ENCODE results near the gene NIPAL3.
"Not testable (repeated sequence)": the region's sequence is repeated elsewhere in the genome, so short reads cannot be mapped to it uniquely, and the experiment has no call there.

Gene NIPAL3

DNA sequence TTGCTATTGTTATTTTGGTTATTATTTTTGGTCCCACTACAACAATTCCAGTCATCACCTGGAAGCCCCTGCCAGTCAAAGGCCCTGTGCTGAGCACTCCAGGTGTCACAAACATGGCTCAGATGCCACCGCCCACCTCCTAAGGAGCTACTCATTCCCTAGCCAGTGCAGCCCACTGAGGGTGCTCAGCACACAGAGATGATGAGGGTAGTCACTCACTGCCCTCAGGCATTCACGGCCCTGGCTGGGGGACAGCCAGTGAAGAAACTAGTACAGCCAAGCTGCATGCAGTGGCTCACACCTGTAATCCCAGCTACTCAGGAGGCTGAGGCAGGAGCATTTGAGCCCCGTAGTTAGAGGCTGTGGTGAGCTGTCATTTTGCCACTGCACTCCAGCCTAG, 42.3 kb downstream of the NIPAL3 start:
- no peak for DNase-seq (ENCODE audit: low read depth in 2 of 2)

DNA sequence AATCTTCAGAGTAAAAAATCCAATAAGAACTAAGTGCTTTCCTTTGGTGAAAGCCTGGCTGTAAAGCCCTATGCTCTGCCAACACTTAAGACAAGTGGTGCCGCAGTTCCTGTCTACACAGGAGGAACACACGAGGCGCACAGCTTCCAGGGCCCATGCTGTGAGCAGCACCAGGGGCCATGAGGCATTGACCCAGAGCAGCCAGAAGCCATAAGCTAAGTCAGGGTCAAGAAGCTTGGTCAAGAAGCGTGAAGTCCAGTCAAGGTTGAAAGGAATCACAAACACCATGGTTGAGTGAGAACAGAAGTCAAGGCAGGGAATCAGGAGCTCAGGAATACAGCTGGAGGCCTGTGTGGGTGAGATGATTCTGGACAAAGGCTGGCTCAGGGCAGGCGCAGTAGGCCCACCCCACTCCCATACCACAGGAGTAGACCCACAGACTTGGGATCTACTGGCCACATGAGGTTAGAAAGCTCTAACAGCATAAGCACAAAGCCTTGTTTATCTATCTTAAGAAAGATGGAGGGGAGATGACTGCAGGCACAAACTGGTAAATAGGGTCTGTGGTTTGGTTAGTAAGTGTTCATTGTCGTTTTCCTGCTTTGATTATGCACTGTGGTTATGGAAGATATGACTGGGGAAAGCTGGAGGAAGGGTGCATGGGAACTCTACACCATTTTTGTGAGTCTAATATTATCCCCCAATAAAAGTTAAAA, 44.1 kb downstream of the NIPAL3 start:
- DNase-seq (ENCODE audit: low read depth in 2 of 2) = no peak

DNA sequence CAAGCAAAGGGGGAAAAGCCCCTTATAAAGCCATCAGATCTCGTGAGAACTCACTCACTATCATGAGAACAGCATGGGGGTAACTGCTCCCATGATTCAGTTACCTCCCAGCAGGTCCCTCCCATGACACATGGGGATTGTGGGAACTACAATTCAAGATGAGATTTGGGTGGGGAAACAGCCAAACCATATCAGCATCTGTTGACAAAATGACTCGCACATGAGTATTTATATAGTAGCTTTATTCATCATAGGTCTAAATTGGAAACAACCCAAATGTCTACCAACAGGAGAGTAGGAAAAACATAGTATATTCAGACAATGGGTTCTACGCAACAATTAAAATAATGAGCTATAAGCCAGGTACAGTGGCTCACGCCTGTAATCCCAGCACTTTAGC, 46.5 kb downstream of the NIPAL3 start:
- not testable (repeated sequence) for DNase-seq (ENCODE audit: low read depth in 2 of 2)

DNA sequence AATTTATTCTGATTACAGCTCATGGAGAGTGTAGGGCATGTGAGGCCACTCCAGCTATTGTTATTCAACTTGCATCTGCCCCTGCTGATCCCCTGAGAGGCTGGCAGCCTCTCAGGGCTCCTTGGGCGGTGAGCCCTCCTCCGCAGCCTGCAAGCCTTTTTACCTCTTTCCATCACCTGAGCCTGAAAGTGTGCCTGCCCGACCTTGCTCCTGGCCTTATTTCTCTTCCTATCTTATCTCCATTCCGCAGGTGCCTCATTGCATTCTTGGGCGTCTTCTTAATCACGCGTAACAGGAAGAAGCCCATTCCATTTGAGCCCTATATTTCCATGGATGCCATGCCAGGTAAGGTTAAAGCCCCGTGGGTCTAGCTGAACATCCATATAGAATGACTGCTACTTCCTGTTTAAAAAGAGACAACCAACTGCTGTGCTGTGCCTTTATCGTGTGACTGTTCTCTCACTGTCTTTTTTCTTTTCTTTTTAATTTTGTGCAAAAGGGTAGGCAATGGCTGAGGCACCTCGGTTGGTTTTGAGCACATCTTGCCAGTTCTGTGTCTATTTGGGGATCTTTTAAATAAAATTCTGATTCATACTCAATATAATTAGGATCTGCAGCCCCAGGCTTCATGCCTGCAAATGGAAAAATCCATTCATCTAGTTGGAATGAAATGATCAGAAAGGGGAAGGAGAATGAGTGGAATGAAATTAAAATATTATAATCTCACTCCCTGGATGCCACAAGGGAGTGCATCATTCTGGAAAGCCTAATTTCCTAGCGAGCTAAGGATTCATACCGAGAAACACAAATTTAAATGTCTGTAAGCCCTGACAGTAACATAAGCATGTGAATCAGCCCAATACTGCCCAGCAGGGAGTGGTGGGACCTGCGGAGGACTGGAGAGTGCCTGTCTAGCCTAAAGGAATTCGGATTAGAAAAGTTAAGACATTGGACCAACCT, 48.5 kb downstream of the NIPAL3 start:
- no peak for DNase-seq (ENCODE audit: low read depth in 2 of 2)

DNA sequence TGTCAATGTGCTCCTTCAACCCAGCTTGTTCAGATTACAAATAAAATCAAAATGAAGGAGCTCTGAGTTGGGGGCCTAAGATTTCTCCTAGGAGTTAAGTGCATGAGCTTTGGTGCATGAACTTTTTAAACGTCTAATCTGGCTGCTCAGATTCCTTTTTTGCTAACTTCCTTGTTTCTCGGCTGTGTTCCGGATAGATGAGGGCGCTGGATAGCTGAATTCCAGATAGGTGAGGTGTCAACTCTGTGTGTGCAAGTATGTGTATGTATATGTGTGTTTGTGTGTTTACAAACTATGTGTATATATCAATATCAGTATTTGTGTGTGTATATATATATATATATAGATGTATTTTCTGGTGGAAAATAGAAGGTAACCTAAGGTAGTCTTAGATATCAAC, 49.5 kb downstream of the NIPAL3 start:
- no peak for DNase-seq (ENCODE audit: low read depth in 2 of 2)

DNA sequence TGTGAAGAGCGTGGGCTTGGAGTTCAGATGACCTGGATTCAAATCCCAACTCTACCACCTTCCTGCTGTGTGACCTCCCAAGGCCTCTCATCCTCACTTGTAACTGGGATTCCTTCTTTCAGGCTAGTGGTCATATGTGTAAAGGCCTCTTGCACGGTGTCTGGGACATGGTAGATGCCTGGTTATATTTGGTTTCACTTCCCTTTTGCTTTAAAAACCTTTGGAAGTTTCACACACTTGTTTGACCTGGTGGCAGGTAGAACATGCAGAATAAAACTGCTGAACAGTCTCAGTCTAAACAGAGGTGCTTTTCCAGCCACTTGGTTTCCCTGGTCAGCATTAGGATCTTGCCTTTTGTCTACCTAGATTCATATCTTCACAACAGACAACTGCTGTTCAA, 50.0 kb downstream of the NIPAL3 start:
- no peak for DNase-seq (ENCODE audit: low read depth in 2 of 2)

DNA sequence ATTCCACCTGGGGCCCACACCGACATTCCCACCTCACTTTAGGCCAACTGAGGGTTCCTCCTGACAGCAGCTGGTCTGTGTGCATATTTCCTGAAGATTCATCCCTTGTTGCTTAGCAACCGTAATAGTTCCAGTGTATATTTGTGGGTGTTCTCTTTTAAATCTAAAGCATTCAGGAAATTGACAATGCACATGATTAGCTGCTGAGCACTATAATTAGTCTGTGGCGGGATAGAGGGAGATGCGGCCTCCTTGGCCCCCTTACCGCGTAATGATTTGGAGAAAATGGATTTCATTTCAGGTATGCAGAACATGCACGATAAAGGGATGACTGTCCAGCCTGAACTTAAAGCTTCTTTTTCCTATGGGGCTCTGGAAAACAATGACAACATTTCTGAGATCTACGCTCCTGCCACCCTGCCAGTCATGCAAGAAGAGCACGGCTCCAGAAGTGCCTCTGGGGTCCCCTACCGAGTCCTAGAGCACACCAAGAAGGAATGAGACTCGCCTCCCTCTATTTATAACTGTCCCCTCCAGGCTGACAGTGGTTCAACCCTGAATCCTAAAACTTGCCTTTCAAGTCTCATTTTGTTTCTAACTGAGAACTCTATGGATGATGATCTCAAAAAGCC, 53.2 kb downstream of the NIPAL3 start:
- no peak for DNase-seq (ENCODE audit: low read depth in 2 of 2)

DNA sequence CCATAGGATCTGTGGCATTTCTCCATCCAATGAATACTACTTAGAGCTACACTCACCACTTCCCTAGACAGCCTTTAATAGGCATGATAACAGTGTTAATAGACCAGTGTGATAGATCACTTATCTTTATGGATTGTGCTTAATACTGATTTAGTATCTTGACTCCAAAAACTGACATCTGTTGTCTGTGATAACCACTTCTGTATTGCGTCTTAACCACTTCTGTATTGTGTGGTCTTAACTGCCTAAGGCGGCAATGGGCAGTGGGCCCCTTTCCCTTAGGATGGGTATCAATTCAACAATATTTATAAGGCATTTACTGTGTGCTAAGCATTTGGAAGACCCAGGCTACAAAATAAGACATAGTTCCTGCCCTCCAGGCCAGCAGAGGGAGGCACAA, 55.0 kb downstream of the NIPAL3 start:
- no peak for DNase-seq (ENCODE audit: low read depth in 2 of 2)

DNA sequence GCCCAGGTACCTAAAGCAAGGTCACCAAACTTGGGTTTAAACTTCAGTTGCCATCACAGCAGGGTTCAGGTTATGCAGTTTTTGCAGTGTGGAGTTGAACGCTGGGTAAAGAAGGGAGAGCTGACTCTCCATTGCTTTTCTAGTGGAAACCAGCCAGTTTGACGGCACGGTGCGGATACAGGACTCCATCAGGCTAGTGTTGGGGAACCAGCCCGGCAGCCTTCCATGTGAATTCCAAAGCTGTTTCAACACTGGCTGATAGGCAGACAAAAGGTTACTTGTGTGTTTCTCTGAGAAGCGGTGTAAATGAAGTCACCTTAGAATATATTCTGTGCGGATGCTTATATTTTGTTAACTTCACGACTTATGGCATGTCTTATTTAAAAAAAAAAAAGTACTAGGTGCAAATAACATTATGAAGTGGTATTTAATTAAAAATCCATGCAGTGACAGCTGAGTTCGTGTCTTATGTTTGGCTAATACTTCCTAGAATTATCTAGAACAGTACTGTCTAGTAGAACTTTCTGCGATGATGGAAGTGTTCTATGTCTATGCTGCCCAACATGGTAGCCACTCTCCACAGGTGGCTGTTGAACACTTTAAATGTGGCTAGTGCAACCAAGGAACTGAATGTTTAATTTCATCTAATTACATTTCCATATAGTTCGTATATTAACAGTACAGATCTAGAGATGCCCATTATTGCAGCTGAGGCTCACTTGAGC, 57.1 kb downstream of the NIPAL3 start:
- no peak for DNase-seq (ENCODE audit: low read depth in 2 of 2)

DNA sequence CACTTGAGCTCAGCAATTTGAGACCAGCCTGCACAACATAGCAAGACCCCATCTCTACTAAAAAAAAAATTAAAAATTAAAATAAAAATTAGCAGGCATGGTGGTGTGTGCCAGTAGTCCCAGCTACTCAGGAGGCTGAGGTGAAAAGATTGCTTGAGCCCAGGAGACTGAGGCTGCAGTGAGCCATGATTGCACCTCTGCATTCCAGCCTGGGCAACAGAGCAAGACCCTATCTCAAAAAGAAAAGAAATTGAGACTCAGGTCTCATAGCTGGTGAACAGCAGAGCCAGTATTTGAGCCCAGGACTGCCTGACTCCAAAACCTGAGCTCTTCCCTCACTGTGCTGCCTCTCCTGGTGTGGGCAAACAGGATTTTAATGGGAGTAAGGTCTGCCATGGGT, 58.6 kb downstream of the NIPAL3 start:
- DNase-seq (ENCODE audit: low read depth in 2 of 2) = no peak

DNA sequence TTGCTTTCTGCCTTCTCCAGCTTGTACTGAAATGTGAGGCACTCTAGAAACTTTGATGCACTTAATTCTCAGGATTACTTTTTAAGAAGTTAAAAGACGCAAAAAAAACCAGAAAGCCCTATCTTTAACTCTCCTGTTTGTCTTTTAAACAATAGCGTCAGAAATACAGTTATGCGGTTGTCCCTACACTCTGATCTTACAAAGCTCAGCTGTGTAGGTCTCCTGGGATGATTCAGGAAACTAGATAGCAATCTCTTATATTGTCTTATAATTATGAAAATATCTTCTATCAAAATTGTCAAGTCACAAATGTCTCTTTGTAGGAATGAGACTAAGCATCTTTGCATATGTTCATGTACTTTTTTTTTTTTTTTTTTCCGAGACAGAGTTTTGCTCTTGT, 60.1 kb downstream of the NIPAL3 start:
- DNase-seq (ENCODE audit: low read depth in 2 of 2) = no peak

DNA sequence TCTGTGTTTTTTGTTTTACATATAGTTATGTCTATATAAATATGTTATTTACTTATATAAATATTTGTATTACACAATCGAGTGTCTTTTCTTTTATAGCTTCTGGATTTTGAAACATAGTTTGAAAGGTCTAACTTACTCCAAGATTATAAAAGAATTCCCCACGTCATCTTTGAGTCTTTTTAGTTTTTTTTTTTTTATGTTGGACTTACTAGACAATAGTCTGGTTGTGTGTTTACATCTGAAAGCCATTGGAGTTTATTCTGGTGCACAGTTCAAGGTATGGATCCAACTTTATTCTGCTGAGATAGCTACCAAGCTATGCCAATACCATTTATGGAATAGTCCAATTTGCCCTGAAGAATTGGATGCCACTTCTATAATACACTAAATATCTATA, 61.0 kb downstream of the NIPAL3 start:
- no peak for DNase-seq (ENCODE audit: low read depth in 2 of 2)

DNA sequence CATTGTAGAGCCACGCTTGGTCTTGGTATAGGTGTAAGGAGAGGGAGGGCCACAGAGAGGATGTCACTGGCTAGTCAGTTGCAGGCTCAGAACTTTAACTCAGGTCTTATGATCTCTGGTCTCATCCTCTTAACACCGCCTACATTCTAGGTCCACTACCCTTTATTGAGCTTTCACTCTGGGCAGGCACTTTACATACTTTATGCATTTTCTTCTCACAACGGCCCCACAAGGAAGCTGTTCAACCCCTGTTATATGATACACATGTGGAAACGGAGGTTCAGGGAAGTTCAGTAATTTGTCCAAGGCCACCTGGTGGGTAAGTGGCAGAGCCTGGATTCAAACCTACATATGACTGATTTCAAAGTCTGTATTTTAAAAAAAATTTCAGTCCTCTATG, 61.7 kb downstream of the NIPAL3 start:
- DNase-seq (ENCODE audit: low read depth in 2 of 2) = no peak

DNA sequence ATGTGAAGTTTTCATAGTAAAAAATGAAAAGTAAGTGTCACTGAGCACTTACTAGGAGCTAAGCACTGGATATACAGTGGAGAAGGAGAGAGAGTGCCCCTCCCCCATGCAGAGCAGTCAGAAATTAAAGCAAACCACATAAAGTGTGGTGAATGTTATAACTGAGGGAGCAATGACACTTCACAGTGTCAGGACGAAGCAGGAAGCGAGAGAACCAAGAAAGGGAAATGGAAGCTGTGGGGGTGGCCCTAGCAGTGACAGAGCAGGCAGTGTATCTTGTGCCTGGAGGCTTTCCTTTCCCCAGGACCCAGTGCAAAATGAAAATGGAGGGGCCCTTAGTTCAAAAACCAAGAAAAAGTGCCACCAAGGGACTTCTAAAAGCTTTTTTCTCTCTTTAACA, 65.5 kb downstream of the NIPAL3 start:
- DNase-seq (ENCODE audit: low read depth in 2 of 2) = no peak

DNA sequence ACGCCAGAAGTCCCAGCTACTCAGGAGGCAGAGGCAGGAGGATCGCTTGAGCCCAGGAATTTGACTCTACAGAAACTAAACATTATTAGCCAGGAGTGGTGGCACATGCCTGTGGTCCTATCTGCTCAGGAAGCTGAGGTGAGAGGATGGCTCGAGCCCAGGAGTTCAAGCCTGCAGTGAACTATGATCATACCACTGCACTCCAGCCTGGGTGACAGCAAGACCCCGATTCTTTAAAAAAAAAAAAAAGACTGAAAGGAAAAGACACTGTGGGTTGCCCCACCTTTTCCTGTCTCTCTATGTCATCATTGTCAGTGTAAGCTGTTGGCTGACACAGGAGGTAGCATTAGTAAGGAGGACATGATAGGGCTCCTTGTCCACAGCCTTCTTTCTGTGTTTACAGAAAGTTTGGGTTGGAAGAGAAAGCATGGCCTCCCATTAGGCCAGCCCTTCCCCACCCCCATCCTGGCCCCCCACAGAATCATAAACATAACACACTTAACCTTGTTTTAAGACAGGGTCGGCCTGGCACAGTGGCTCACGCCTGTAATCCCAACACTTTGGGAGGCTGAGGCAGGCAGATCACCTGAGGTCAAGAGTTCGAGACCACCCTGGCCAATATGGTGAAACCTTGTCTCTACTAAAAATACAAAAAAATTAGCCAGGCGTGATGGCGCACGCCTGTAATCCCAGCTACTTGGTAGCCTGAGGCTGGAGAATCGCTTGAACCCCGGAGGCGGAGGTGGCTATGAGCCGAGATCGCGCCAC, 66.4 kb downstream of the NIPAL3 start:
- no peak for DNase-seq (ENCODE audit: low read depth in 2 of 2)

DNA sequence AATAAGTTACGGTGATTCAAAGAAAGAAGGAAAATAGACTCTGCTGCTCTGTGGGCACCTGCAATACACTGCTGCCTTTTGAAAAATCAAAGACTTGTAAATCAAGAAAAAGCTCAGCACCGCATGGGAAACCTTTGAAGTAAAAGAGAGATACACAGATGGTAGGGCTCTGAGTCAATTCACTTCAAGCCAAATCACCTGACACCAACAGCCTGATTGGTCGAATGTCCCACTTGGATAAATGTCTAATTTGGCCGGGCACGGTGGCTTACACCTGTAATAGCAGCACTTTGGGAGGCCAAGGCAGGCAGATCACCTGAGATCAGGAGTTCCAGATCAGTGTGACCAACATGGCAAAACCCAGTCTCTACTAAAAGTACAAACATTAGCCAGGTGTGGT, 67.8 kb downstream of the NIPAL3 start:
- DNase-seq (ENCODE audit: low read depth in 2 of 2) = no peak

DNA sequence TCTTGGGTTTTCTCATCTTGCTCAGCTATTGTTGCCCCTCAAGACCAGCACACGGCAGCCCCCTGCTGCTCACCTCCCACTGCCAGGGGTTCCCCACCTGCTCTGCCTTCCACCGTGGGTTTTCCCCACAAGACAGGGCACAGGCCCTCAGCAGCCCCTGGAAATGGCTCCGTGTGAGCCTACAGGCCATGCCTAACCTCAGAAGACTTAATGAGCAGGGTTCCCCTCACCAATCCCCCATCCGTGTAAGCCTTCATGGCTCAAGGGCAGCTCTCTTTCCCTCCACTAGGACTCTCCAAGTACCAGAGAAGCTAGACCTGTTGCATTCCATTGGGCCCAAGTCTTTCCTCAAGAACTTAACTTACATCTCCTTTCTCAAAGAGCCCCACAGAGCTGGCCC, 68.6 kb downstream of the NIPAL3 start:
- DNase-seq (ENCODE audit: low read depth in 2 of 2) = no peak

DNA sequence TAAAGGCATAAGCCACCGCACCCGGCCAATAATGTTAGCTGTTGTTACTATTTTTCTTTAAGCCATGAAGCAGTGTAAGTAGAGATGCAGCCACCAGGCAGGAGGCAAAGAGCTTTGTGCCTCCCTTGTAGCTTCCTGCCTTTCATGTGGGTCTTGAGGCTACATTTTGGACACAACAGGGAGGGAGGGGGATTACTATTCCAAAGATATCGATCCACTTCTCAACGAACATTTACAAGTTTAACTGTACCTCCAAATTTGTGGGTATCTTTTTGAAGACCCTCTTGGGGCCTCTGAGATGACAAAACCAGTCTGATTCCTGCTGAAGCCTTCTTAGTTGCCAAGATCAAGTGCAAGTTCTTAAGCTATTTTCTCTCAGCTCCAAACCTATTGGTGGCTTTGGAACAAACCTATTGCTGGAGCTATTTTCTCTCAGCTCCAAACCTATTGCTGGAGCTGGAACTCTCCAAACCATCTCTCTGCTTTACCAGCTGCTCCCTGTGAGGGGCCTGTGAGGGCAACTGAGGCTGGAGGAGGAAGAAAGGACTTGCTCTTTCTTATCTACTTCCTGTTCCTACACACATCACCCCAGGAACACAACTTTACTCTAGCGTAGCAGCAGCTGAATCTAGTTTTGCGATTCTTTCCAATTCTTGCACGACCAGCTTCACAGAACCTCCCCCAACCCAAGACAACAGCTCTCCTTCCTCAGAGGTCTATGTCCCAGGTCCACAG, 70.9 kb downstream of the NIPAL3 start:
- DNase-seq (ENCODE audit: low read depth in 2 of 2) = no peak

DNA sequence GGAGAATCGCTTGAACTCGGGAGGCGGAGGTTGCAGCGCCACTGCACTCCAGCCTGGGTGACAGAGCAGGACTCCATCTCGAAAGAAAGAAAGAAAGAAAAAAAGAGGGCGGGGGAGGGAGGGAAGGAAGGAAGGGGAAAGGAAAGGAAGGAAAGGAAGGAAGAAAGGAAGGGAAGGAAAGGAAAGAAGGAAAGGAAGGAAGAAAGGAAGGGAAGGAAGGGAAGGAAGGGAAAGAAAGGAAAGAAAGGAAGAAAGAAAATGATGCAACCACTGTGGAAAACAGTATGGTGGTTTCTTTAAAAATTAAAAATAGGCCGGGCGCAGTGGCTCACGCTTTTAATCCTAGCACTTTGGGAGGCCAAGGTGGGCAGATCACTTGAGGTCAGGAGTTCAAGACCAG, 71.9 kb downstream of the NIPAL3 start:
- no peak for DNase-seq (ENCODE audit: low read depth in 2 of 2)

DNA sequence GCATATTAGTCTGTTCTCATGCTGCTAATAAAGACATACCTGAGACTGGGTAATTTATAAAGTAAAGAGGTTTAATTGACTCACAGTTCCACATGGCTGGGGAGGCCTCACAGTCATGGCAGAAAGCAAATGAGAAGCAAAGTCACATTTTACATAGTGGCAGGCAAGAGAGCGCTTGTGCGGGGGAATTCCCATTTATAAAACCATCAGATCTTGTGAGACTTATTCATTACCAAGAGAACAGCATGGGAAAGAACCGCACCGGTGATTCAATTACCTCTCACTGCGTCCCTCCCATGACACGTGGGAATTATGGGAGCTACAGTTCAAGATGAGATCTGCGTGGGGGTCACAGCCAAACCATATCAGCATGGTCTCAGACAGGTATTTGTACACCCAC, 72.6 kb downstream of the NIPAL3 start:
- DNase-seq (ENCODE audit: low read depth in 2 of 2) = not testable (repeated sequence)

DNA sequence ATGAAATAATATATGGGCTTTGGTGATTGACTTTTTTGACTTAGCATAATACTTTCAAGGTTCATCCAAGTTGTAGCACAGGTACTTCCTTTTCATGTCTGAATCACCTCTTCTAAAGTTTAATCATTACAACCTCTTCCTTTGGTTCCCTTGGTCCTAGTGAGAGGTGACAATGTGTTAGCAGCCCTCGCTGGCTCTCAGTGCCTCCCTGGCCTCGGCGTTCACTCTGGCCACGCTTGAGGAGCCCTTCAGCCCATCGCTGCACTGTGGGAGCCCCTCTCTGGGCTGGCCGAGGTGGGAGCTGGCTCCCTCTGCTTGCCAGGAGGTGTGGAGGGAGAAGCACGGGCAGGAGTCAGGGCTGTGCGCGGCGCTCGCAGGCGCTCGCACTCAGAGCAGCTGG, 74.1 kb downstream of the NIPAL3 start:
- DNase-seq (ENCODE audit: low read depth in 2 of 2) = no peak
